Endometrial microvascular endothelial cells (primary cell): ENCODE data around the gene HBG1. TPM values are rescaled to one million over a fixed set of nuclear protein-coding genes. Genes with fewer than 3 reads are reported as not detected.
"Not testable (repeated sequence)": the region's sequence is repeated elsewhere in the genome, so short reads cannot be mapped to it uniquely, and the experiment has no call there.

ENCODE experiments used
- in situ Hi-C: cut with HindIII; loops from 2 replicates; pipeline ENCODE4 v1.10.0; 2017; ENCODE audit warnings: low sequenced_read_pairs, low pct_unique_long_range_greater_than_20kb; ENCODE audit errors: inconsistent ontology term
- total RNA-seq: library from RNA; depleted of rRNA; stranded (reverse); fragments of >200 nt; gene quantifications from one replicate; pipeline ENCODE4 v1.2.3, GENCODE V29; 2015; ENCODE audit errors: inconsistent ontology term

The HBG1 gene
- not detected for total RNA-seq

GRCh38 chr11:5249807-5250396 lies at the start of gene HBG1:
HBG1 (minus strand) TSS chr11:5249857; CDS start chr11:5249804, 53 bp downstream.
- in situ Hi-C loops: not testable (repeated sequence)

- in situ Hi-C loops: no loop called here
Measured at GRCh38 chr11:5298451-5298850, 48.8 kb upstream of the HBG1 start.

GRCh38 chr11:5297721-5298323 lies 48.2 kb upstream of the HBG1 start:
- in situ Hi-C loops: no loop called here

- in situ Hi-C loops: not testable (repeated sequence)
Measured at GRCh38 chr11:5294342-5294995, 44.8 kb upstream of the HBG1 start.

- in situ Hi-C loops: no loop called here
Measured at GRCh38 chr11:5293028-5293427, 43.4 kb upstream of the HBG1 start.

- in situ Hi-C loops: no loop called here
Measured at GRCh38 chr11:5291207-5291838, 41.7 kb upstream of the HBG1 start.

GRCh38 chr11:5290106-5290505 lies 40.4 kb upstream of the HBG1 start:
- in situ Hi-C loops: no loop called here

GRCh38 chr11:5289696-5290095 lies 40.0 kb upstream of the HBG1 start:
- in situ Hi-C loops: no loop called here

GRCh38 chr11:5288906-5289550 lies 39.4 kb upstream of the HBG1 start:
- in situ Hi-C loops: no loop called here

- in situ Hi-C loops: no loop called here
Measured at GRCh38 chr11:5288108-5288905, 38.6 kb upstream of the HBG1 start.

- in situ Hi-C loops: no loop called here
Measured at GRCh38 chr11:5286901-5287300, 37.2 kb upstream of the HBG1 start.

GRCh38 chr11:5286351-5286750 lies 36.7 kb upstream of the HBG1 start:
- in situ Hi-C loops: no loop called here

- in situ Hi-C loops: no loop called here
Measured at GRCh38 chr11:5285703-5286340, 36.2 kb upstream of the HBG1 start.

GRCh38 chr11:5284637-5285036 lies 35.0 kb upstream of the HBG1 start:
- in situ Hi-C loops: no loop called here

GRCh38 chr11:5283882-5284281 lies 34.2 kb upstream of the HBG1 start:
- in situ Hi-C loops: no loop called here

- in situ Hi-C loops: no loop called here
Measured at GRCh38 chr11:5283086-5283485, 33.4 kb upstream of the HBG1 start.

- in situ Hi-C loops: no loop called here
Measured at GRCh38 chr11:5282628-5283027, 33.0 kb upstream of the HBG1 start.

GRCh38 chr11:5281596-5281995 lies 31.9 kb upstream of the HBG1 start:
- in situ Hi-C loops: no loop called here
